IMR-90 (cell line): ENCODE measurements around the gene ASB5. TPM values are rescaled to one million over a fixed set of nuclear protein-coding genes. Genes with fewer than 3 reads are reported as not detected.

Source experiments
- ATAC-seq: fragments of 200-7000 bp; cut with Tn5 transposase; 2 replicates; pipeline ENCODE4 v1.9.1; 2020; ENCODE audit warnings: low read depth, mild to moderate bottlenecking, moderate library complexity
- BruUV-seq: library from RNA; stranded (reverse); fragments of 400-500 nt; replicated peaks from 2 replicates; lab custom pipeline; 2021; lab: Mats Ljungman, UMichigan
- CTCF ChIA-PET: fragments of 300-600 bp; formaldehyde crosslinking; extraction: SDS; loops from one replicate; lab custom pipeline; 2021; ENCODE audit warnings: antibody characterized with exemption; lab: Yijun Ruan, JAX
- POLR2A ChIA-PET: fragments of 300-600 bp; sonication (Branson Sonifier 250); formaldehyde crosslinking; loops from one replicate; lab custom pipeline; 2022; ENCODE audit warnings: antibody characterized with exemption; ENCODE audit not compliant: unreplicated experiment; lab: Charles Lee
- DNase-seq: peaks from one replicate; pipeline ENCODE4 v3.0.0; 2013
- H2AFZ ChIP-seq: replicated peaks from 2 replicates; pipeline ENCODE3; 2013; ENCODE audit warnings: low read length, mild to moderate bottlenecking; ENCODE audit not compliant: poor library complexity
- H2AK5ac ChIP-seq: 2 replicates; pipeline ENCODE4 v1.6.1; 2013; ENCODE audit warnings: low read depth, low read length, inconsistent platforms
- H2AK9ac ChIP-seq: replicated peaks from 2 replicates; pipeline ENCODE3; 2013; ENCODE audit warnings: mild to moderate bottlenecking, low read depth, low read length, moderate library complexity; ENCODE audit not compliant: poor library complexity
- H2BK120ac ChIP-seq: 2 replicates; pipeline ENCODE4 v1.6.1; 2013; ENCODE audit warnings: low read depth, low read length, inconsistent platforms
- H2BK15ac ChIP-seq: 3 replicates; pipeline ENCODE4 v1.6.1; 2013; ENCODE audit warnings: low read depth, low read length, inconsistent platforms
- H2BK20ac ChIP-seq: 2 replicates; pipeline ENCODE4 v1.6.1; 2013; ENCODE audit warnings: low read depth, mild to moderate bottlenecking, inconsistent platforms, low read length, moderate library complexity
- H2BK5ac ChIP-seq: 2 replicates; pipeline ENCODE4 v1.6.1; 2013; ENCODE audit warnings: mild to moderate bottlenecking, low read depth, low read length, inconsistent platforms; ENCODE audit not compliant: poor library complexity, severe bottlenecking
- H3K14ac ChIP-seq: replicated peaks from 2 replicates; pipeline ENCODE4 v1.6.1; 2013; ENCODE audit warnings: low read depth, low read length, inconsistent platforms
- H3K18ac ChIP-seq: 2 replicates; pipeline ENCODE4 v1.6.1; 2013; ENCODE audit warnings: low read depth, low read length, control low read depth
- H3K23ac ChIP-seq: 2 replicates; pipeline ENCODE4 v1.6.1; 2013; ENCODE audit warnings: low read depth, low read length, inconsistent platforms
- H3K27ac ChIP-seq: 2 replicates; pipeline ENCODE4 v1.5.1; 2013; ENCODE audit warnings: mild to moderate bottlenecking, control low read depth, low read length; ENCODE audit not compliant: insufficient read depth
- H3K27me3 ChIP-seq: 2 replicates; pipeline ENCODE4 v1.6.1; 2013; ENCODE audit warnings: low read length; ENCODE audit not compliant: control insufficient read depth, insufficient read depth
- H3K36me3 ChIP-seq: 2 replicates; pipeline ENCODE4 v1.6.1; 2013; ENCODE audit warnings: low read length, mixed read lengths; ENCODE audit not compliant: control insufficient read depth, insufficient read depth
- H3K4ac ChIP-seq: 2 replicates; pipeline ENCODE4 v1.6.1; 2013; ENCODE audit warnings: low read depth, low read length, inconsistent platforms
- H3K4me1 ChIP-seq: 2 replicates; pipeline ENCODE4 v1.6.1; 2013; ENCODE audit warnings: low read length, mixed read lengths; ENCODE audit not compliant: control insufficient read depth, insufficient read depth
- H3K4me2 ChIP-seq: 2 replicates; pipeline ENCODE4 v1.6.1; 2013; ENCODE audit warnings: low read depth, mild to moderate bottlenecking, control low read depth, low read length, moderate library complexity
- H3K4me3 ChIP-seq: 2 replicates; pipeline ENCODE4 v1.5.1; 2013; ENCODE audit warnings: low read depth, mild to moderate bottlenecking, control low read depth, low read length, moderate library complexity; ENCODE audit not compliant: insufficient read depth
- H3K56ac ChIP-seq: 2 replicates; pipeline ENCODE4 v1.6.1; 2013; ENCODE audit warnings: low read length, inconsistent platforms; ENCODE audit not compliant: insufficient read depth; ENCODE audit errors: extremely low read depth
- H3K79me1 ChIP-seq, 2 experiments: 2 replicates each; pipeline ENCODE4 v1.6.1; 2013; ENCODE audit warnings: low read length in 2 of 2, inconsistent platforms in 1 of 2, low read depth in 1 of 2
- H3K9ac ChIP-seq: 2 replicates; pipeline ENCODE4 v1.6.1; 2013; ENCODE audit warnings: low read depth, low read length, control low read depth
- H3K9me1 ChIP-seq: 2 replicates; pipeline ENCODE4 v1.6.1; 2013; ENCODE audit warnings: low read length, inconsistent platforms; ENCODE audit not compliant: insufficient read depth
- H3K9me3 ChIP-seq: 2 replicates; pipeline ENCODE4 v1.6.1; 2013; ENCODE audit warnings: low read length; ENCODE audit not compliant: control insufficient read depth, insufficient read depth
- H4K20me1 ChIP-seq: 2 replicates; pipeline ENCODE4 v1.6.1; 2013; ENCODE audit warnings: low read length, inconsistent platforms; ENCODE audit not compliant: insufficient read depth
- H4K5ac ChIP-seq: 2 replicates; pipeline ENCODE4 v1.6.1; 2013; ENCODE audit warnings: mild to moderate bottlenecking, low read depth, low read length, control low read depth
- H4K8ac ChIP-seq, 2 experiments: 2 replicates each; pipeline ENCODE4 v1.6.1; 2013; ENCODE audit warnings: low read depth in 2 of 2, low read length in 2 of 2, control low read depth in 1 of 2, inconsistent platforms in 1 of 2
- H4K91ac ChIP-seq: 2 replicates; pipeline ENCODE4 v1.6.1; 2013; ENCODE audit warnings: low read depth, low read length, inconsistent platforms; ENCODE audit not compliant: insufficient read depth
- CEBPB ChIP-seq: IDR thresholded peaks from 2 replicates; pipeline ENCODE4 v1.6.1; 2012; ENCODE audit warnings: low read depth, low read length, improper control_type of control experiment
- ELK1 ChIP-seq: fragments of 150-350 bp; IDR thresholded peaks from 2 replicates; pipeline ENCODE4 v1.6.1; 2016; ENCODE audit warnings: low read depth, mild to moderate bottlenecking, low read length, moderate library complexity, borderline replicate concordance
- FOS ChIP-seq: fragments of 150-350 bp; IDR thresholded peaks from 2 replicates; pipeline ENCODE4 v1.6.1; 2016; ENCODE audit warnings: low read depth, low read length
- MAFK ChIP-seq: IDR thresholded peaks from 2 replicates; pipeline ENCODE4 v1.6.1; 2012; ENCODE audit warnings: low read depth, low read length, improper control_type of control experiment
- POLR2A ChIP-seq: IDR thresholded peaks from 2 replicates; pipeline ENCODE4 v1.6.1; 2012; ENCODE audit warnings: mild to moderate bottlenecking, low read depth, low read length
- RCOR1 ChIP-seq: IDR thresholded peaks from 2 replicates; pipeline ENCODE4 v1.6.1; 2012; ENCODE audit warnings: mild to moderate bottlenecking, low read length, improper control_type of control experiment; ENCODE audit not compliant: insufficient replicate concordance
- RFX5 ChIP-seq: IDR thresholded peaks from 2 replicates; pipeline ENCODE4 v1.8.0; 2012; ENCODE audit warnings: low read depth, mild to moderate bottlenecking, low read length, moderate library complexity
- SMC3 ChIP-seq: fragments of 150-350 bp; IDR thresholded peaks from 2 replicates; pipeline ENCODE4 v1.6.1; 2016; ENCODE audit warnings: low read depth, mild to moderate bottlenecking, antibody characterized with exemption, low read length, moderate library complexity
- USF2 ChIP-seq: fragments of 150-350 bp; IDR thresholded peaks from 2 replicates; pipeline ENCODE4 v1.6.1; 2017; ENCODE audit warnings: mild to moderate bottlenecking, antibody characterized with exemption, low read length, low read depth
- WGBS, 2 experiments: methylation state at CpG; one replicate each; pipeline versions ENCODE4 v1.1.5 to v1.1.7; 2013; ENCODE audit warnings: missing lambda C conversion rate in 2 of 2; ENCODE audit not compliant: insufficient read length in 1 of 2; ENCODE audit errors: extremely low coverage in 2 of 2; 5-methylcytosine and 5-hydroxymethylcytosine counted together
- dilution Hi-C: fragments of 300-500 bp; cut with HindIII; formaldehyde crosslinking; loops from one replicate; pipeline ENCODE4 v1.14.3; 2018; ENCODE audit warnings: low sequenced_read_pairs; ENCODE audit not compliant: unreplicated experiment
- in situ Hi-C: fragments of 300-500 bp; cut with MboI; formaldehyde crosslinking; loops from 3 replicates; pipeline ENCODE4 v1.14.3; 2019; ENCODE audit warnings: low sequenced_read_pairs, inconsistent platforms, mixed read lengths
- intact Hi-C: fragments of 100-400 bp; cut with micrococcal nuclease; formaldehyde crosslinking; loops from 2 replicates; pipeline ENCODE4 v1.10.0; 2022
- polyA plus RNA-seq, 3 experiments: library from polyadenylated mRNA; depleted of rRNA; stranded (reverse); fragments of >200 nt; gene quantifications; 2 replicates each; pipeline ENCODE4 v1.2.3, GENCODE V29; 2012; ENCODE audit warnings: low replicate concordance in 1 of 3
- total RNA-seq: library from RNA; depleted of rRNA; stranded (reverse); fragments of >200 nt; gene quantifications from 2 replicates; pipeline ENCODE4 v1.2.3, GENCODE V29; 2012

The ASB5 gene
- total and polyA plus RNA-seq, 2 of the 4 experiments (the other 2 are of a cell fraction) = 0.18 to 0.21 TPM

- H2BK15ac ChIP-seq = peak overlapping the region; percentile 91; the same call in 1 of the 3 replicates
- H2BK5ac ChIP-seq = peak overlapping the region; percentile 56
- H2BK20ac ChIP-seq = peak overlapping the region; percentile 95
- H3K4me1 ChIP-seq = peaks cover 5% of the 10 kb centered on the region
- H4K8ac ChIP-seq = peak overlapping the region in 1 of 2 experiments; percentile 6; a peak in 2 of 4 replicates
- H3K9me1 ChIP-seq = peaks cover 3% of the 10 kb centered on the region; the same call in 1 of the 2 replicates
- H4K5ac ChIP-seq = peak overlapping the region; percentile 64; the same call in 1 of the 2 replicates
- no peaks in the 10 kb centered on the region for H3K36me3 ChIP-seq
- POLR2A ChIA-PET = no interaction called here
- CTCF ChIA-PET = no interaction called here
- peak overlapping the region; percentile 74 for H3K23ac ChIP-seq
- H2AK9ac ChIP-seq = no peak overlapping the region
- DNase-seq (peak; percentile 90), ATAC-seq (peak; percentile 85)
- no peak overlapping the region for H3K4me3 ChIP-seq
- no peaks in the 10 kb centered on the region for H4K20me1 ChIP-seq
- no peak for TF ChIP-seq SMC3
- no peak for TF ChIP-seq RFX5
- peak; percentile 88 for TF ChIP-seq CEBPB
- no peak for TF ChIP-seq RCOR1
- no peak for TF ChIP-seq ELK1
- no peak for TF ChIP-seq POLR2A
- TF ChIP-seq FOS = peak; percentile 95
- no peak for TF ChIP-seq USF2
- TF ChIP-seq MAFK = peak; percentile 82
- H3K9me3 ChIP-seq = no peaks in the 10 kb centered on the region
- H3K27ac ChIP-seq = no peak overlapping the region
- WGBS, 2 experiments = no CpG with 5 or more reads among the region's 2 CpGs
- in situ Hi-C loops = no loop called here
- dilution Hi-C loops = no loop called here
- H2AK5ac ChIP-seq = peak overlapping the region; percentile 79; the same call in 1 of the 2 replicates
- H3K9ac ChIP-seq = no peak overlapping the region
- peak overlapping the region; percentile 87 for H3K4ac ChIP-seq
- H3K27me3 ChIP-seq = no peaks in the 10 kb centered on the region
- H2AFZ ChIP-seq = no peak overlapping the region
- H3K14ac ChIP-seq = peak overlapping the region; percentile 48; the same call in 1 of the 2 replicates
- peak overlapping the region; percentile 32; the same call in 1 of the 2 replicates for H3K4me2 ChIP-seq
- H3K56ac ChIP-seq = no peak overlapping the region
- intact Hi-C loops = no loop called here
- H4K91ac ChIP-seq = peak overlapping the region; percentile 63; the same call in 1 of the 2 replicates
- peak overlapping the region; percentile 83 for H2BK120ac ChIP-seq
- peak overlapping the region; percentile 86; the same call in 1 of the 2 replicates for H3K18ac ChIP-seq
- H3K79me1 ChIP-seq = no peaks in the 10 kb centered on the region
- BruUV-seq = no TSS peak
Observed at GRCh38 chr4:176302283-176303275, 33.6 kb upstream of the ASB5 start.
